HEK293 (cell line): ENCODE measurements around the gene CHL1.

Experiments used
- CTCF ChIA-PET: fragments of 350-600 bp; formaldehyde crosslinking; extraction: SDS; loops from one replicate; lab custom pipeline; 2021; ENCODE audit warnings: antibody characterized with exemption; lab: Yijun Ruan, JAX
- POLR2A ChIA-PET: fragments of 300-600 bp; formaldehyde crosslinking; extraction: SDS; loops from one replicate; lab custom pipeline; 2020; ENCODE audit warnings: antibody characterized with exemption, inconsistent platforms; lab: Yijun Ruan, JAX
- H3K27ac ChIP-seq: fragments of 200-500 bp; sonication (Bioruptor generic); 2 replicates; pipeline ENCODE4 v1.5.1; 2014; ENCODE audit warnings: low read depth, low read length, control low read depth, inconsistent platforms; ENCODE audit errors: extremely low read depth
- H3K36me3 ChIP-seq, 2 experiments: fragments of 200-500 bp in 1 of 2; sonication (Bioruptor generic) in 1 of 2; 1 replicate in 1 of 2; 2 replicates in 1 of 2; pipeline ENCODE4 v1.5.1; 2014 to 2017; ENCODE audit warnings: inconsistent platforms in 2 of 2, low read length in 2 of 2; ENCODE audit not compliant: control insufficient read depth in 2 of 2, insufficient read depth in 1 of 2
- H3K4me1 ChIP-seq: fragments of 200-500 bp; sonication (Bioruptor generic); 2 replicates; pipeline ENCODE4 v1.5.1; 2014; ENCODE audit warnings: mild to moderate bottlenecking, low read length, inconsistent platforms; ENCODE audit not compliant: control insufficient read depth, insufficient read depth
- H3K4me3 ChIP-seq: 2 replicates; pipeline ENCODE4 v1.5.1; 2011; ENCODE audit warnings: low read depth, mild to moderate bottlenecking, control low read depth, low read length, moderate library complexity
- H3K9me3 ChIP-seq: fragments of 200-500 bp; sonication (Bioruptor generic); 2 replicates; pipeline ENCODE4 v1.5.1; 2014; ENCODE audit warnings: low read depth, low read length, inconsistent platforms; ENCODE audit not compliant: control insufficient read depth, insufficient read depth
- AEBP2 ChIP-seq: fragments of 450-650 bp; formaldehyde crosslinking; IDR thresholded peaks from 2 replicates; pipeline ENCODE4 v1.5.1; 2016; ENCODE audit warnings: missing biosample characterization, missing genetic modification characterization, borderline replicate concordance
- EGR2 ChIP-seq: fragments of 450-650 bp; formaldehyde crosslinking; IDR thresholded peaks from 2 replicates; pipeline ENCODE4 v1.5.1; 2016; ENCODE audit warnings: low read depth, missing biosample characterization, missing genetic modification characterization
- FEZF1 ChIP-seq: fragments of 450-650 bp; formaldehyde crosslinking; IDR thresholded peaks from 2 replicates; pipeline ENCODE4 v1.5.1; 2016; ENCODE audit warnings: missing biosample characterization, missing genetic modification characterization
- GLI4 ChIP-seq: fragments of 450-650 bp; formaldehyde crosslinking; IDR thresholded peaks from 2 replicates; pipeline ENCODE4 v1.5.1; 2016; ENCODE audit warnings: missing biosample characterization, missing genetic modification characterization
- KLF17 ChIP-seq: fragments of 450-650 bp; formaldehyde crosslinking; IDR thresholded peaks from 2 replicates; pipeline ENCODE4 v1.5.1; 2016; ENCODE audit warnings: missing biosample characterization, missing genetic modification characterization
- KLF8 ChIP-seq: fragments of 450-650 bp; formaldehyde crosslinking; IDR thresholded peaks from 2 replicates; pipeline ENCODE4 v1.5.1; 2016; ENCODE audit warnings: missing biosample characterization, missing genetic modification characterization
- KLF9 ChIP-seq: fragments of 450-650 bp; formaldehyde crosslinking; IDR thresholded peaks from 2 replicates; pipeline ENCODE4 v1.5.1; 2016; ENCODE audit warnings: missing biosample characterization, missing genetic modification characterization, low read depth
- OVOL3 ChIP-seq: fragments of 450-650 bp; formaldehyde crosslinking; IDR thresholded peaks from 2 replicates; pipeline ENCODE4 v1.5.1; 2016; ENCODE audit warnings: missing biosample characterization, missing genetic modification characterization
- SP7 ChIP-seq: fragments of 450-650 bp; formaldehyde crosslinking; IDR thresholded peaks from 2 replicates; pipeline ENCODE4 v1.5.1; 2016; ENCODE audit warnings: missing biosample characterization, missing genetic modification characterization
- TCF7L2 ChIP-seq: IDR thresholded peaks from 2 replicates; pipeline ENCODE4 v1.6.1; 2011; ENCODE audit warnings: low read depth, mild to moderate bottlenecking, inconsistent platforms, low read length, moderate library complexity, borderline replicate concordance
- ZFP69B ChIP-seq: fragments of 450-650 bp; formaldehyde crosslinking; IDR thresholded peaks from 2 replicates; pipeline ENCODE4 v1.5.1; 2016; ENCODE audit warnings: missing biosample characterization, missing genetic modification characterization
- ZNF10 ChIP-seq: fragments of 450-650 bp; formaldehyde crosslinking; IDR thresholded peaks from 2 replicates; pipeline ENCODE4 v1.5.1; 2017; ENCODE audit warnings: missing biosample characterization, missing genetic modification characterization
- ZNF132 ChIP-seq: fragments of 450-650 bp; formaldehyde crosslinking; IDR thresholded peaks from 2 replicates; pipeline ENCODE4 v1.5.1; 2017; ENCODE audit warnings: missing biosample characterization, missing genetic modification characterization, borderline replicate concordance
- ZNF157 ChIP-seq: fragments of 450-650 bp; formaldehyde crosslinking; IDR thresholded peaks from 2 replicates; pipeline ENCODE4 v1.5.1; 2016; ENCODE audit warnings: missing biosample characterization, missing genetic modification characterization
- ZNF311 ChIP-seq: fragments of 450-650 bp; formaldehyde crosslinking; IDR thresholded peaks from 2 replicates; pipeline ENCODE4 v1.5.1; 2017; ENCODE audit warnings: missing biosample characterization, missing genetic modification characterization, borderline replicate concordance
- ZNF324 ChIP-seq: fragments of 450-650 bp; formaldehyde crosslinking; IDR thresholded peaks from 2 replicates; pipeline ENCODE4 v1.5.1; 2016; ENCODE audit warnings: missing biosample characterization, missing genetic modification characterization
- ZNF544 ChIP-seq: fragments of 450-650 bp; formaldehyde crosslinking; IDR thresholded peaks from 2 replicates; pipeline ENCODE4 v1.5.0; 2017; ENCODE audit warnings: missing biosample characterization, missing genetic modification characterization
- ZNF645 ChIP-seq: fragments of 450-650 bp; formaldehyde crosslinking; IDR thresholded peaks from 2 replicates; pipeline ENCODE4; 2016; ENCODE audit warnings: missing biosample characterization, missing genetic modification characterization
- ZNF692 ChIP-seq: fragments of 450-650 bp; formaldehyde crosslinking; IDR thresholded peaks from 2 replicates; pipeline ENCODE4 v1.5.1; 2016; ENCODE audit warnings: missing biosample characterization, missing genetic modification characterization
- ZNF76 ChIP-seq: fragments of 450-650 bp; formaldehyde crosslinking; IDR thresholded peaks from 2 replicates; pipeline ENCODE4; 2016; ENCODE audit warnings: low read depth, missing biosample characterization, missing genetic modification characterization, borderline replicate concordance
- ZNF785 ChIP-seq: fragments of 450-650 bp; formaldehyde crosslinking; IDR thresholded peaks from 2 replicates; pipeline ENCODE4 v1.5.1; 2016; ENCODE audit warnings: missing biosample characterization, missing genetic modification characterization
- TF ChIP-seq, protein P1 (sequence below): fragments of 450-650 bp; formaldehyde crosslinking; IDR thresholded peaks from 2 replicates; pipeline ENCODE4 v1.5.1; 2017; ENCODE audit warnings: missing biosample characterization, missing genetic modification characterization
- TF ChIP-seq, protein P2 (sequence below): fragments of 450-650 bp; formaldehyde crosslinking; IDR thresholded peaks from 2 replicates; pipeline ENCODE4 v1.5.1; 2017; ENCODE audit warnings: missing biosample characterization, missing genetic modification characterization
- TF ChIP-seq, protein P3 (sequence below): fragments of 450-650 bp; IDR thresholded peaks from 2 replicates; pipeline ENCODE4 v1.5.1; 2018; ENCODE audit warnings: missing biosample characterization, mild to moderate bottlenecking, missing genetic modification characterization
- TF ChIP-seq, protein P4 (sequence below): fragments of 450-650 bp; formaldehyde crosslinking; IDR thresholded peaks from 2 replicates; pipeline ENCODE4 v1.5.1; 2016; ENCODE audit warnings: missing biosample characterization, missing genetic modification characterization

Gene CHL1

DNA sequence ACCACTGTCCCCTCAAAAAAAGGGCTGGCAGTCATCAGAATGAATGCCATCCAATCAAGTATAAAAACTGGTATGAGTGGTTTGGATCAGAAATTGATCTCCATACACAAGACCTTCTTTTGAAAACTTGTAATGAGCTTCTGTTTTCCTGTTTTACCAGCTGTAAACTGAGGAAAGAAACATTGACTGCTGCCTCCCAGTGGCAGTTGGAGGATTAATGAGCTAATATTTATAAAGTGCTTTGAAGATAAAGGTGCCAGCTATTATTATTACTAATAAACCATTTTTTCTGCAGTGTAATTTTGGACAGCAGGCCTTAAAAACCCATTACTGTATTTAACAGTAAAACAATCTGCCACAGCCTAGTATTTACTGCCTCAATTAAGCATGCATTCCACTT lies 11.4 kb downstream of the CHL1 start:
- Histone ChIP-seq H3K4me3 (no peak overlapping the region), H3K36me3 (no peaks in the 10 kb centered on the region), H3K27ac (no peak overlapping the region), H3K9me3 (no peaks in the 10 kb centered on the region), H3K4me1 (no peaks in the 10 kb centered on the region)
- CTCF ChIA-PET, result interaction anchor here (1.1 kb wide), 1 partner anchor 16 kb away, joined by 3 read pairs; no protein-coding TSS in a partner anchor
- TF ChIP-seq OVOL3 (no peak), EGR2 (tag by site-specific recombination) (no peak), KLF9 (tag by site-specific recombination) (no peak), AEBP2 (tag by site-specific recombination) (no peak), KLF17 (tag by site-specific recombination) (no peak), TCF7L2 (no peak), ZNF324 (tag by site-specific recombination) (no peak), ZNF544 (tag by site-specific recombination) (no peak), ZNF132 (tag by site-specific recombination) (no peak), ZNF10 (tag by site-specific recombination) (no peak), ZNF76 (tag by site-specific recombination) (no peak), KLF8 (tag by site-specific recombination) (no peak), SP7 (tag by site-specific recombination) (no peak), FEZF1 (tag by site-specific recombination) (no peak), ZNF785 (tag by site-specific recombination) (no peak), GLI4 (no peak), ZFP69B (tag by site-specific recombination) (no peak)
- TF ChIP-seq, protein P1, sequence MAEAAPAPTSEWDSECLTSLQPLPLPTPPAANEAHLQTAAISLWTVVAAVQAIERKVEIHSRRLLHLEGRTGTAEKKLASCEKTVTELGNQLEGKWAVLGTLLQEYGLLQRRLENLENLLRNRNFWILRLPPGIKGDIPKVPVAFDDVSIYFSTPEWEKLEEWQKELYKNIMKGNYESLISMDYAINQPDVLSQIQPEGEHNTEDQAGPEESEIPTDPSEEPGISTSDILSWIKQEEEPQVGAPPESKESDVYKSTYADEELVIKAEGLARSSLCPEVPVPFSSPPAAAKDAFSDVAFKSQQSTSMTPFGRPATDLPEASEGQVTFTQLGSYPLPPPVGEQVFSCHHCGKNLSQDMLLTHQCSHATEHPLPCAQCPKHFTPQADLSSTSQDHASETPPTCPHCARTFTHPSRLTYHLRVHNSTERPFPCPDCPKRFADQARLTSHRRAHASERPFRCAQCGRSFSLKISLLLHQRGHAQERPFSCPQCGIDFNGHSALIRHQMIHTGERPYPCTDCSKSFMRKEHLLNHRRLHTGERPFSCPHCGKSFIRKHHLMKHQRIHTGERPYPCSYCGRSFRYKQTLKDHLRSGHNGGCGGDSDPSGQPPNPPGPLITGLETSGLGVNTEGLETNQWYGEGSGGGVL (tag by site-specific recombination), result no peak
- TF ChIP-seq, protein P2, sequence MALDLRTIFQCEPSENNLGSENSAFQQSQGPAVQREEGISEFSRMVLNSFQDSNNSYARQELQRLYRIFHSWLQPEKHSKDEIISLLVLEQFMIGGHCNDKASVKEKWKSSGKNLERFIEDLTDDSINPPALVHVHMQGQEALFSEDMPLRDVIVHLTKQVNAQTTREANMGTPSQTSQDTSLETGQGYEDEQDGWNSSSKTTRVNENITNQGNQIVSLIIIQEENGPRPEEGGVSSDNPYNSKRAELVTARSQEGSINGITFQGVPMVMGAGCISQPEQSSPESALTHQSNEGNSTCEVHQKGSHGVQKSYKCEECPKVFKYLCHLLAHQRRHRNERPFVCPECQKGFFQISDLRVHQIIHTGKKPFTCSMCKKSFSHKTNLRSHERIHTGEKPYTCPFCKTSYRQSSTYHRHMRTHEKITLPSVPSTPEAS (tag by site-specific recombination), result no peak
- TF ChIP-seq, protein P3, sequence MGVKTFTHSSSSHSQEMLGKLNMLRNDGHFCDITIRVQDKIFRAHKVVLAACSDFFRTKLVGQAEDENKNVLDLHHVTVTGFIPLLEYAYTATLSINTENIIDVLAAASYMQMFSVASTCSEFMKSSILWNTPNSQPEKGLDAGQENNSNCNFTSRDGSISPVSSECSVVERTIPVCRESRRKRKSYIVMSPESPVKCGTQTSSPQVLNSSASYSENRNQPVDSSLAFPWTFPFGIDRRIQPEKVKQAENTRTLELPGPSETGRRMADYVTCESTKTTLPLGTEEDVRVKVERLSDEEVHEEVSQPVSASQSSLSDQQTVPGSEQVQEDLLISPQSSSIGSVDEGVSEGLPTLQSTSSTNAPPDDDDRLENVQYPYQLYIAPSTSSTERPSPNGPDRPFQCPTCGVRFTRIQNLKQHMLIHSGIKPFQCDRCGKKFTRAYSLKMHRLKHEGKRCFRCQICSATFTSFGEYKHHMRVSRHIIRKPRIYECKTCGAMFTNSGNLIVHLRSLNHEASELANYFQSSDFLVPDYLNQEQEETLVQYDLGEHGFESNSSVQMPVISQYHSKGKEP (tag by site-specific recombination), result no peak
- POLR2A ChIA-PET, result no interaction called here

- POLR2A ChIA-PET, result no interaction called here
- H3K4me1 ChIP-seq, result no peaks in the 10 kb centered on the region
- CTCF ChIA-PET, result no interaction called here
- no peak overlapping the region for H3K4me3 ChIP-seq
- no peaks in the 10 kb centered on the region for H3K36me3 ChIP-seq
- no peak overlapping the region for H3K27ac ChIP-seq
- H3K9me3 ChIP-seq, result no peaks in the 10 kb centered on the region
- TF ChIP-seq ZNF157 (tag by site-specific recombination), result no peak
- no peak for TF ChIP-seq ZNF692 (tag by site-specific recombination)
- TF ChIP-seq, protein P4, sequence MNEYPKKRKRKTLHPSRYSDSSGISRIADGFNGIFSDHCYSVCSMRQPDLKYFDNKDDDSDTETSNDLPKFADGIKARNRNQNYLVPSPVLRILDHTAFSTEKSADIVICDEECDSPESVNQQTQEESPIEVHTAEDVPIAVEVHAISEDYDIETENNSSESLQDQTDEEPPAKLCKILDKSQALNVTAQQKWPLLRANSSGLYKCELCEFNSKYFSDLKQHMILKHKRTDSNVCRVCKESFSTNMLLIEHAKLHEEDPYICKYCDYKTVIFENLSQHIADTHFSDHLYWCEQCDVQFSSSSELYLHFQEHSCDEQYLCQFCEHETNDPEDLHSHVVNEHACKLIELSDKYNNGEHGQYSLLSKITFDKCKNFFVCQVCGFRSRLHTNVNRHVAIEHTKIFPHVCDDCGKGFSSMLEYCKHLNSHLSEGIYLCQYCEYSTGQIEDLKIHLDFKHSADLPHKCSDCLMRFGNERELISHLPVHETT (tag by site-specific recombination), result no peak
- no peak for TF ChIP-seq ZNF645 (tag by site-specific recombination)
- no peak for TF ChIP-seq ZNF544 (tag by site-specific recombination)
- no peak for TF ChIP-seq ZNF311
Measured at GRCh38 chr3:210669-211068, 14.1 kb downstream of the CHL1 start.
